Neural cell (in vitro differentiated cells): ENCODE data around the gene ATP11A. TPM values are rescaled to one million over a fixed set of nuclear protein-coding genes. Genes with fewer than 3 reads are reported as not detected.
"Not testable (repeated sequence)": the region's sequence is repeated elsewhere in the genome, so short reads cannot be mapped to it uniquely, and the experiment has no call there.

Experiments
- H2AFZ ChIP-seq: fragments of 200-600, 300-800 bp; sonication (generic), shearing (Covaris generic); 2 replicates; pipeline ENCODE4 v1.6.0; 2014; ENCODE audit warnings: low read depth, mild to moderate bottlenecking, antibody characterized with exemption, low read length, moderate library complexity
- H3F3A ChIP-seq: fragments of 200-600 bp; shearing (Covaris generic); 2 replicates; pipeline ENCODE4 v1.6.1; 2016; ENCODE audit warnings: mild to moderate bottlenecking, moderate library complexity, mixed read lengths, antibody characterized with exemption, low read length; ENCODE audit not compliant: insufficient read depth, poor library complexity, severe bottlenecking
- H3K27ac ChIP-seq: fragments of 200-600, 300-800 bp; sonication (generic), shearing (Covaris generic); 2 replicates; pipeline ENCODE4 v1.5.1; 2014; ENCODE audit warnings: mild to moderate bottlenecking, low read length, moderate library complexity
- H3K27me3 ChIP-seq: fragments of 300-800, 200-600 bp; sonication (generic), shearing (Covaris generic); 2 replicates; pipeline ENCODE4 v1.6.0; 2014; ENCODE audit warnings: mild to moderate bottlenecking, low read depth, low read length, moderate library complexity; ENCODE audit not compliant: insufficient read depth
- H3K36me3 ChIP-seq: fragments of 300-800, 200-600 bp; sonication (generic), shearing (Covaris generic); 2 replicates; pipeline ENCODE4 v1.5.1; 2014; ENCODE audit warnings: mild to moderate bottlenecking, antibody characterized with exemption, low read length, moderate library complexity; ENCODE audit not compliant: insufficient read depth
- H3K4me2 ChIP-seq: fragments of 300-800, 200-600 bp; sonication (generic), shearing (Covaris generic); 2 replicates; pipeline ENCODE4 v1.6.0; 2014; ENCODE audit warnings: mild to moderate bottlenecking, low read length
- H3K4me3 ChIP-seq: fragments of 300-800, 200-600 bp; sonication (generic), shearing (Covaris generic); 2 replicates; pipeline ENCODE4 v1.5.1; 2014; ENCODE audit warnings: mild to moderate bottlenecking, low read length, moderate library complexity
- H3K79me2 ChIP-seq: fragments of 200-600 bp; shearing (Covaris generic); replicated peaks from 2 replicates; pipeline ENCODE4 v1.6.0; 2014; ENCODE audit warnings: mild to moderate bottlenecking, low read length, moderate library complexity; ENCODE audit not compliant: insufficient read depth
- H3K9ac ChIP-seq: fragments of 300-800, 200-600 bp; sonication (generic), shearing (Covaris generic); 2 replicates; pipeline ENCODE4 v1.6.1; 2016; ENCODE audit warnings: mild to moderate bottlenecking, low read length, mixed read lengths
- H3K9me2 ChIP-seq: fragments of 200-600 bp; shearing (Covaris generic); 2 replicates; pipeline ENCODE4 v1.6.1; 2016; ENCODE audit warnings: mild to moderate bottlenecking, low read length, mixed read lengths; ENCODE audit not compliant: insufficient read depth
- H3K9me3 ChIP-seq: fragments of 200-600, 300-800 bp; sonication (generic), shearing (Covaris generic); 2 replicates; pipeline ENCODE4 v1.6.1; 2016; ENCODE audit warnings: mild to moderate bottlenecking, mixed run types, low read length, moderate library complexity, mixed read lengths
- H4K20me1 ChIP-seq: fragments of 200-600 bp; shearing (Covaris generic); 2 replicates; pipeline ENCODE4 v1.6.1; 2016; ENCODE audit warnings: mild to moderate bottlenecking, mixed run types; ENCODE audit not compliant: insufficient read depth
- CTCF ChIP-seq: fragments of 450-650 bp; IDR thresholded peaks from 2 replicates; pipeline ENCODE4 v1.5.1; 2014; ENCODE audit warnings: antibody characterized with exemption, mild to moderate bottlenecking, moderate library complexity; ENCODE audit not compliant: poor library complexity, severe bottlenecking
- EP300 ChIP-seq: fragments of 450-650 bp; conservative IDR thresholded peaks from 2 replicates; pipeline ENCODE4 v1.6.1; 2014; ENCODE audit warnings: antibody characterized with exemption, mild to moderate bottlenecking, moderate library complexity; ENCODE audit not compliant: poor library complexity, severe bottlenecking
- EZH2 ChIP-seq: fragments of 200-600, 300-800 bp; shearing (Covaris generic), sonication (generic); IDR thresholded peaks from 2 replicates; pipeline ENCODE4 v1.6.1; 2014; ENCODE audit warnings: antibody characterized with exemption, low read length, borderline replicate concordance, mild to moderate bottlenecking; ENCODE audit not compliant: insufficient read depth, poor library complexity, severe bottlenecking
- MXI1 ChIP-seq: fragments of 450-650 bp; conservative IDR thresholded peaks from 2 replicates; pipeline ENCODE4 v1.6.1; 2014; ENCODE audit warnings: antibody characterized with exemption, mild to moderate bottlenecking; ENCODE audit not compliant: poor library complexity, severe bottlenecking
- POLR2AphosphoS5 ChIP-seq: IDR thresholded peaks from 2 replicates; pipeline ENCODE4 v1.6.1; 2012
- RAD21 ChIP-seq: fragments of 450-650 bp; conservative IDR thresholded peaks from 2 replicates; pipeline ENCODE4 v1.6.1; 2014; ENCODE audit warnings: antibody characterized with exemption, mild to moderate bottlenecking, moderate library complexity
- REST ChIP-seq: IDR thresholded peaks from 2 replicates; pipeline ENCODE4 v1.6.1; 2012; ENCODE audit warnings: borderline replicate concordance
- SMC3 ChIP-seq: fragments of 450-650 bp; conservative IDR thresholded peaks from 2 replicates; pipeline ENCODE4 v1.6.1; 2014; ENCODE audit warnings: antibody characterized with exemption, mild to moderate bottlenecking, moderate library complexity; ENCODE audit not compliant: poor library complexity
- TAF1 ChIP-seq: IDR thresholded peaks from 2 replicates; pipeline ENCODE4 v1.6.1; 2012; ENCODE audit warnings: low read depth
- polyA plus RNA-seq: library from polyadenylated mRNA; depleted of rRNA; stranded (reverse); fragments of >200 nt; gene quantifications from 2 replicates; pipeline ENCODE4 v1.2.3, GENCODE V29; 2014

ATP11A gene
- polyA plus RNA-seq, 1 donor from 2014 or later = 3.0 TPM

GRCh38 chr13:112799394-112799793 is 109.6 kb downstream of the ATP11A start:
- no peaks in the 10 kb centered on the region for H4K20me1 ChIP-seq
- no peaks in the 10 kb centered on the region for H3F3A ChIP-seq
- no peaks in the 10 kb centered on the region for H3K36me3 ChIP-seq
- TF ChIP-seq TAF1 (no peak), MXI1 (no peak), CTCF (no peak), EZH2 (no peak), REST (no peak), EP300 (no peak), SMC3 (no peak), RAD21 (no peak), POLR2AphosphoS5 (no peak)
- H3K9me2 ChIP-seq = no peaks in the 10 kb centered on the region
- no peak overlapping the region for H3K27ac ChIP-seq
- H3K9me3 ChIP-seq = no peaks in the 10 kb centered on the region
- H3K79me2 ChIP-seq = no peaks in the 10 kb centered on the region
- H3K9ac ChIP-seq = no peak overlapping the region
- no peak overlapping the region for H3K4me2 ChIP-seq
- no peak overlapping the region for H2AFZ ChIP-seq
- H3K4me3 ChIP-seq = no peak overlapping the region
- H3K27me3 ChIP-seq = no peaks in the 10 kb centered on the region

GRCh38 chr13:112800057-112800456 is 110.2 kb downstream of the ATP11A start:
- Histone ChIP-seq H3K4me2 (no peak overlapping the region), H3K9me3 (no peaks in the 10 kb centered on the region), H2AFZ (no peak overlapping the region), H3K4me3 (no peak overlapping the region), H3K36me3 (no peaks in the 10 kb centered on the region), H3K27ac (no peak overlapping the region), H3K27me3 (no peaks in the 10 kb centered on the region), H3F3A (no peaks in the 10 kb centered on the region), H3K9me2 (no peaks in the 10 kb centered on the region), H3K79me2 (no peaks in the 10 kb centered on the region), H3K9ac (no peak overlapping the region), H4K20me1 (no peaks in the 10 kb centered on the region)
- TF ChIP-seq TAF1 (no peak), EZH2 (no peak), CTCF (no peak), MXI1 (no peak), SMC3 (no peak), RAD21 (no peak), REST (no peak), POLR2AphosphoS5 (no peak), EP300 (no peak)

- H2AFZ ChIP-seq, H3K79me2 ChIP-seq, H3K9ac ChIP-seq, H4K20me1 ChIP-seq, H3F3A ChIP-seq, H3K36me3 ChIP-seq, H3K4me3 ChIP-seq, H3K27ac ChIP-seq, H3K27me3 ChIP-seq, H3K9me2 ChIP-seq, H3K9me3 ChIP-seq, H3K4me2 ChIP-seq: not testable (repeated sequence)
These were observed 111.0 kb downstream of the ATP11A start for GRCh38 chr13:112800807-112801206.
